Activated T-helper 1 cell treated with Interleukin-2 at 50 U/mL for 16 hours (primary cell): ENCODE measurements around the gene SRGN.
A peak's percentile ranks its signal among the peaks of the same experiment; 100 is the strongest.

Experiments
- DNase-seq: peaks from one replicate; pipeline ENCODE4 v3.0.0-alpha.2; 2020; ENCODE audit warnings: low read depth

Gene SRGN

GRCh38 chr10:69090685-69091084 lies 2.8 kb downstream of the SRGN start:
- no peak for DNase-seq

- DNase-seq, result no peak
These were observed 3.3 kb downstream of the SRGN start for GRCh38 chr10:69091143-69091651.

GRCh38 chr10:69092959-69093850 lies 5.3 kb downstream of the SRGN start:
- peak; percentile 58 for DNase-seq

- no peak for DNase-seq
These were observed 6.0 kb downstream of the SRGN start for GRCh38 chr10:69093933-69094332.

- DNase-seq, result no peak
These were observed 8.1 kb downstream of the SRGN start for GRCh38 chr10:69096045-69096444.

- DNase-seq, result no peak
These were observed 9.8 kb downstream of the SRGN start for GRCh38 chr10:69097729-69098128.

GRCh38 chr10:69100136-69100872 lies 12.4 kb downstream of the SRGN start:
- no peak for DNase-seq

GRCh38 chr10:69101451-69102095 lies 13.7 kb downstream of the SRGN start:
- no peak for DNase-seq

GRCh38 chr10:69102440-69102839 lies 14.5 kb downstream of the SRGN start:
- DNase-seq, result no peak

GRCh38 chr10:69103784-69104183 lies 15.9 kb downstream of the SRGN start:
- no peak for DNase-seq

- no peak for DNase-seq
These were observed 17.3 kb downstream of the SRGN start for GRCh38 chr10:69104994-69105790.

- DNase-seq, result no peak
These were observed 19.2 kb downstream of the SRGN start for GRCh38 chr10:69107176-69107490.

GRCh38 chr10:69107699-69108098 lies 19.8 kb downstream of the SRGN start:
- DNase-seq, result no peak

GRCh38 chr10:69119896-69120295 lies 32.0 kb downstream of the SRGN start:
- no peak for DNase-seq

- DNase-seq, result no peak
These were observed 35.4 kb downstream of the SRGN start for GRCh38 chr10:69123306-69123746.

GRCh38 chr10:69123747-69124562 lies 36.1 kb downstream of the SRGN start, which contains the start of gene VPS26A:
TSS of gene VPS26A (plus strand) at chr10:69124178. CDS start at chr10:69124278, 100 bp downstream.
- peak; percentile 98 for DNase-seq

- peak; percentile 16 for DNase-seq
These were observed 36.8 kb downstream of the SRGN start for GRCh38 chr10:69124563-69125268.

GRCh38 chr10:69125554-69125953 lies 37.7 kb downstream of the SRGN start:
- DNase-seq, result no peak

GRCh38 chr10:69130251-69130650 lies 42.3 kb downstream of the SRGN start:
- no peak for DNase-seq

GRCh38 chr10:69139961-69140360 lies 52.1 kb downstream of the SRGN start:
- DNase-seq, result no peak
